Retinal pigment epithelial cell (primary cell): ENCODE measurements around the gene ZSWIM7.

ENCODE experiments used
- DNase-seq: peaks from one replicate; pipeline ENCODE4 v3.0.0-alpha.2; 2010; ENCODE audit warnings: low read depth
- H3K4me3 ChIP-seq: 2 replicates; pipeline ENCODE4 v1.5.1; 2011; ENCODE audit warnings: mild to moderate bottlenecking, low read length, control low read depth, moderate library complexity
- TF ChIP-seq, protein P1 (sequence below): conservative IDR thresholded peaks from 2 replicates; pipeline ENCODE4 v1.5.1; 2011; ENCODE audit warnings: low read depth, low read length, control low read depth, inconsistent platforms

ZSWIM7 gene

DNA sequence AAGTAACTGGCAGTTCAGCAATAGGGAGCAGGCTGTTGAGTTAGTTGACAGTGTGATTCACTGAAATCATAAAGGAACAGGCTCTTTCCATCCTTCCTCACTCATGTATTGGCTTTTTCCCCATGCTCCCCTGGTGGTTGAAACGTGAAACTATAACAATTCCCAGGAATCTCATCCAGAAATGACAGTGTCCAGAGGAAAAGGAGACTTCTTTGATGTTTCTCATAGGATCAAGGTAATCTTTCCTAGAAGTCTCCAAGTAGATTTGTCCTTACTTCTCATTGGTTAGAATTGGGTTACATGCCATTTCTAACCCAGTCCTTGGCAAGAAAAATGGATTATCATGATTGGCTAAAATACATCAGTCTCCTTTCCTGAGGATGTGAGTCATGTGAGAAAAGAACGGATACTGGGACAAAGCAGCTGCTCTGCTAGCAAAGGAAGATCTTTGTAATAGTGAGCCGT, 14.5 kb upstream of the ZSWIM7 start:
- H3K4me3 ChIP-seq, result no peak overlapping the region
- TF ChIP-seq, protein P1, sequence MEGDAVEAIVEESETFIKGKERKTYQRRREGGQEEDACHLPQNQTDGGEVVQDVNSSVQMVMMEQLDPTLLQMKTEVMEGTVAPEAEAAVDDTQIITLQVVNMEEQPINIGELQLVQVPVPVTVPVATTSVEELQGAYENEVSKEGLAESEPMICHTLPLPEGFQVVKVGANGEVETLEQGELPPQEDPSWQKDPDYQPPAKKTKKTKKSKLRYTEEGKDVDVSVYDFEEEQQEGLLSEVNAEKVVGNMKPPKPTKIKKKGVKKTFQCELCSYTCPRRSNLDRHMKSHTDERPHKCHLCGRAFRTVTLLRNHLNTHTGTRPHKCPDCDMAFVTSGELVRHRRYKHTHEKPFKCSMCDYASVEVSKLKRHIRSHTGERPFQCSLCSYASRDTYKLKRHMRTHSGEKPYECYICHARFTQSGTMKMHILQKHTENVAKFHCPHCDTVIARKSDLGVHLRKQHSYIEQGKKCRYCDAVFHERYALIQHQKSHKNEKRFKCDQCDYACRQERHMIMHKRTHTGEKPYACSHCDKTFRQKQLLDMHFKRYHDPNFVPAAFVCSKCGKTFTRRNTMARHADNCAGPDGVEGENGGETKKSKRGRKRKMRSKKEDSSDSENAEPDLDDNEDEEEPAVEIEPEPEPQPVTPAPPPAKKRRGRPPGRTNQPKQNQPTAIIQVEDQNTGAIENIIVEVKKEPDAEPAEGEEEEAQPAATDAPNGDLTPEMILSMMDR, result peak; percentile 78
- DNase-seq, result no peak

DNA sequence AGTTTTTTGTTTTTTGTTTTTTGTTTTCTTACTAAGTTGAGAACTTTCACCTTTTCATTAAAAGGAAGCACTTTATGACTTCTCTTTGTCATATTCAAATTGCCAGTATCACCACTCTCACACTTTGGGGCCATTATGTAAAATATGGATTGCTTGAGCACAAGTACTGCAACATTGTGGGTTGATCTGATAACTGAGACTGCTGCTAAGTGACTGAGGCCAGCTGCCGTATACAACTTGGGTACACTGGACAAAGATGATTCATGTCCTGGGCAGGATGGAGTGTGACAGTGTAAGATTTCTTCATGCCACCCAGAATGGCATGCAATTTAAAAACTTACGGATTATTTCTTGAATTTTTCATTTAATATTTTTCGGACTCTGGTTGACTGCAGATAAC, 7.9 kb upstream of the ZSWIM7 start:
- no peak overlapping the region for H3K4me3 ChIP-seq
- DNase-seq, result no peak
- TF ChIP-seq, protein P1, result no peak

DNA sequence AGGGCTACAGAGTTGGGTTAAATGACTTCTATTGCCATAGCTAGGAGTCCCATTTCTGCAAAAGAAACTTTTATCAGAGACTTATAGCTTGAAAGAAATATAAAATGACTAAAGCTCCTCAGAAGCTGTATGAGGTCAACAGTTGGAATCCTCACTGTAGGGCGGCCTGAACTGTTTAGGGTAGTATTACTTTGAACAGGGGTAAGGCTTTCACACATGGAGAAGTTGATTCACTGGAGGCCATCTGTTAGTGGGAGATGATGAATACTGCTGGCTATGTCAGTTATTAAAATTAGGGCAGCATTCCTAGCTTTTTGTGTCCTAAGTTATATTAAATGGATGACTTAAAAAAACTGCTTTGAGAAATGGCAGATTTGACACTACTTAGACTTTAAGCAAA, 6.1 kb upstream of the ZSWIM7 start:
- H3K4me3 ChIP-seq, result no peak overlapping the region
- TF ChIP-seq, protein P1, result no peak
- no peak for DNase-seq

DNA sequence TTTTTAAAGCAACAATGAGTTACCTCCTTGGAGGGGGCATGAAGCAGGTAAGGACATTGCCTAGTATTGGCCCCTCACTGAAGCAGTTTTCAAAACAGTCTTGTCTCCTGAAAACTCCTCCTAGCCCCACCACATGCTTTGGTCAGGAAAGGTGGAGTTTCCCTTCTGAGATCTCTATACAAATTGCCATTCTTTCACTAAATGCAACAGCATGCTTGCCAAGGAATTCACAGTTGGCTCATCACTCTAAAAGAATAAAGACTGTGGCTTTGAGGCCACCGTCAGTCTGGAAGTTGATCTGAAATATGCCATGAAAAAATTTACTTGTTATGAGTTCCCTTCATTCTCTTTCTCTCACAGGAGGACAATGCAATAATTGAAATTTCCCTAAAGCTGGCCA, 4.3 kb upstream of the ZSWIM7 start:
- TF ChIP-seq, protein P1, result no peak
- DNase-seq, result no peak
- no peak overlapping the region for H3K4me3 ChIP-seq

DNA sequence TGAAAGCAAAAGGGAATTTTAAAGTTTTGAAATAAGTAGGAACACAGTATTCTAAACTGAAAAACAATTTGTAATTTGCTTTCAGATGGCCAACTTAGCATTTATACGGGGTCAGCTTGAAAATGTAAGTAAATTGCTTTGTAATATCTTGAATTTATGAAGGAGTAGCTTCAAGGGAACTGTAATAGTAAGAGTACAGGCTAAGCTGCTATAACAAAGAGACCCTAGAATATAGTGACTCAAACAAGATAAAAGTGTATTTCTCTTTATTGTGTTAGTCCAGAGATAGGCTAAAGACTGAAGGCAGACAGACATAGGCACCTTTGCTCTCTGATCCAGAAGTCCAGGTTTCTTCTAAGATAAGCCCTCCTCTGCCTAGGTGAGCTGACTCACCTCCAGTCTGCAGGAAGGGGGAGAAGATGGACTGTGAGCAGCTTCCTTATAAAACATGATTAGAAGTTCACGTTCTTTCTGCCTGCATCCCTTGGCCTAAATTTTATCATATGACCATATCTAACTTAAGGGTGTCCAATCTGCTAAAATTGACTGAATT, 3.3 kb upstream of the ZSWIM7 start:
- no peak overlapping the region for H3K4me3 ChIP-seq
- TF ChIP-seq, protein P1, result no peak
- no peak for DNase-seq

DNA sequence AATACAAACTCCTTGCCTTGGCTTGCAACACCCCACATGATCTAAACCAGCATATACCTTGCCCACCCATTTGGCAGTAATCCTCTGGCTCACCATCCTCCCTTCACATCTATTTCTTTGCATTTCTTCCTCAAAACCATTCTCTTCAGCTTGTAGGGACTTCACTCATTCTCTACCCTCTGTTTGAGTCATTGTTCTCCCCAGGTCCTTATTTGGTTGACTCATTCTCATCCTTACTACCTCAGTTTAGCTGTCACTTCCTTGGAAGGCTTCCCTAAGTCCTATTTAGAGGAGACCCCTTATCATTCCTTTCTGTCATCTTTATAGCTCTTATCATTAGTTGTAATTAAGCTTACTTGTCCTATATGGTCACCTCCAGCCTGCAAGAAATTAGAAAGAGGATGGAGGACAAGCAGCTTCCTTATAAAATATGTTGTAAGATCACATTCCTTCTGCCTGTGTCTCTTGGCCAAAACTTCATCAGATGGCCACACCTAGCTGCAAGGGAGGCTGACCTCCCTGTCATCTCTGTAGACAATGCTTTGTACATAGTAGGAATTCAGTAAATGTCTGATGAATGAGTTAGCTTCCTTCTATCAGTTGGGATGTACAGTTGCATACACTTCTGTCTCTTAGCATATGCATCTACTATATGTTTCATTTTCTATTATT, 1.9 kb upstream of the ZSWIM7 start:
- DNase-seq, result no peak
- peak overlapping the region; percentile 69 for H3K4me3 ChIP-seq
- TF ChIP-seq, protein P1, result no peak
